DOHH2 (cell line): ENCODE measurements around the gene ZSWIM5.

ENCODE experiments used
- H3F3A ChIP-seq: fragments of 200-600 bp; sonication (generic), shearing (Covaris generic); 2 replicates; pipeline ENCODE4 v1.6.0; 2016; ENCODE audit warnings: antibody characterized with exemption, mild to moderate bottlenecking; ENCODE audit not compliant: control insufficient read depth, insufficient read depth
- H3K27ac ChIP-seq: fragments of 200-600 bp; sonication (generic); 2 replicates; pipeline ENCODE4 v1.5.1; 2014; ENCODE audit warnings: low read depth, mild to moderate bottlenecking, low read length, moderate library complexity
- H3K27me3 ChIP-seq: fragments of 200-600 bp; sonication (generic); 2 replicates; pipeline ENCODE4 v1.6.1; 2014; ENCODE audit warnings: mild to moderate bottlenecking, low read length, mixed read lengths; ENCODE audit not compliant: control insufficient read depth
- H3K36me3 ChIP-seq: fragments of 200-600 bp; sonication (generic); 2 replicates; pipeline ENCODE4 v1.6.1; 2014; ENCODE audit warnings: mild to moderate bottlenecking, low read length, moderate library complexity, mixed read lengths; ENCODE audit not compliant: control insufficient read depth
- H3K4me1 ChIP-seq: fragments of 200-600 bp; sonication (generic); 2 replicates; pipeline ENCODE4 v1.6.1; 2014; ENCODE audit warnings: mild to moderate bottlenecking, low read length, mixed read lengths; ENCODE audit not compliant: control insufficient read depth
- H3K4me2 ChIP-seq: fragments of 200-600 bp; sonication (generic); 2 replicates; pipeline ENCODE4 v1.6.0; 2014; ENCODE audit warnings: mild to moderate bottlenecking, low read length, moderate library complexity
- H3K4me3 ChIP-seq: fragments of 200-600 bp; sonication (generic); 2 replicates; pipeline ENCODE4 v1.5.1; 2014; ENCODE audit warnings: mild to moderate bottlenecking, low read length, mixed read lengths
- H3K79me2 ChIP-seq: fragments of 200-600 bp; sonication (generic); 2 replicates; pipeline ENCODE4 v1.6.1; 2014; ENCODE audit warnings: mild to moderate bottlenecking, low read length, mixed read lengths; ENCODE audit not compliant: control insufficient read depth
- H3K9me2 ChIP-seq: fragments of 200-600 bp; sonication (generic); replicated peaks from 2 replicates; pipeline ENCODE4 v1.6.1; 2014; ENCODE audit warnings: mild to moderate bottlenecking, low read length, mixed read lengths; ENCODE audit not compliant: control insufficient read depth
- H3K9me3 ChIP-seq: fragments of 200-600 bp; sonication (generic); 2 replicates; pipeline ENCODE4 v1.6.1; 2014; ENCODE audit warnings: antibody characterized with exemption, low read length, mixed read lengths; ENCODE audit not compliant: control insufficient read depth, insufficient read depth
- H4K20me1 ChIP-seq: fragments of 200-600 bp; sonication (generic); 2 replicates; pipeline ENCODE4 v1.6.0; 2014; ENCODE audit warnings: low read depth, mild to moderate bottlenecking, antibody characterized with exemption, low read length, moderate library complexity; ENCODE audit not compliant: control insufficient read depth, insufficient read depth
- EZH2phosphoT487 ChIP-seq: fragments of 200-600 bp; sonication (generic); IDR thresholded peaks from 2 replicates; pipeline ENCODE4 v1.6.1; 2017; ENCODE audit warnings: borderline replicate concordance, mild to moderate bottlenecking, antibody characterized with exemption, low read length, moderate library complexity, mixed read lengths
- TF ChIP-seq, protein P1 (sequence below): fragments of 200-600 bp; sonication (generic); IDR thresholded peaks from one replicate; pipeline ENCODE4 v1.5.1; 2014; ENCODE audit warnings: antibody characterized with exemption, mild to moderate bottlenecking, low read depth, low read length; ENCODE audit not compliant: poor library complexity, severe bottlenecking

ZSWIM5 gene

DNA sequence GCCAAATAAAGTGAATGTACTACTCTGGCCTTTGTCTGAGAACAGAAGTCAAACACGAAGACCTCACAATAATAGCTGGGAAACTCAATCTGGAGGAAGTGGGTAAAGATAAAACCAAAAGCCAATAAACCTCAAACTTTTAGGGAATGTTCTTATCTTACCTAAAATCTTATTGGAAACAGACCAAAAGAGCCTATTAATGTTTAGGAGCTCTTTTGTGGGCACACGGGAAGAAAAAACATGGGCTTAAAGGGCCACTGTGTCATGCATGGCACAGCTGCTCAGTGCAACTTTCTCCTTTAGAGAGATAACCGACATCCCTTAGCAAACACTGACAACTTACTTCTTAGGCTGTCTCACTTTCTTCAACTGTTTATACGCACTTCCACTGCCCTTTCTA lies 236.1 kb downstream of the ZSWIM5 start:
- H3K27me3 ChIP-seq, result no peaks in the 10 kb centered on the region
- H3K9me2 ChIP-seq, result no peaks in the 10 kb centered on the region
- H4K20me1 ChIP-seq, result no peaks in the 10 kb centered on the region
- peaks cover 12% of the 10 kb centered on the region for H3K79me2 ChIP-seq
- H3K4me1 ChIP-seq, result no peaks in the 10 kb centered on the region
- no peak for TF ChIP-seq EZH2phosphoT487
- TF ChIP-seq, protein P1, sequence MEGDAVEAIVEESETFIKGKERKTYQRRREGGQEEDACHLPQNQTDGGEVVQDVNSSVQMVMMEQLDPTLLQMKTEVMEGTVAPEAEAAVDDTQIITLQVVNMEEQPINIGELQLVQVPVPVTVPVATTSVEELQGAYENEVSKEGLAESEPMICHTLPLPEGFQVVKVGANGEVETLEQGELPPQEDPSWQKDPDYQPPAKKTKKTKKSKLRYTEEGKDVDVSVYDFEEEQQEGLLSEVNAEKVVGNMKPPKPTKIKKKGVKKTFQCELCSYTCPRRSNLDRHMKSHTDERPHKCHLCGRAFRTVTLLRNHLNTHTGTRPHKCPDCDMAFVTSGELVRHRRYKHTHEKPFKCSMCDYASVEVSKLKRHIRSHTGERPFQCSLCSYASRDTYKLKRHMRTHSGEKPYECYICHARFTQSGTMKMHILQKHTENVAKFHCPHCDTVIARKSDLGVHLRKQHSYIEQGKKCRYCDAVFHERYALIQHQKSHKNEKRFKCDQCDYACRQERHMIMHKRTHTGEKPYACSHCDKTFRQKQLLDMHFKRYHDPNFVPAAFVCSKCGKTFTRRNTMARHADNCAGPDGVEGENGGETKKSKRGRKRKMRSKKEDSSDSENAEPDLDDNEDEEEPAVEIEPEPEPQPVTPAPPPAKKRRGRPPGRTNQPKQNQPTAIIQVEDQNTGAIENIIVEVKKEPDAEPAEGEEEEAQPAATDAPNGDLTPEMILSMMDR, result no peak
- no peak overlapping the region for H3K4me2 ChIP-seq
- no peaks in the 10 kb centered on the region for H3F3A ChIP-seq
- no peak overlapping the region for H3K27ac ChIP-seq
- H3K4me3 ChIP-seq, result no peak overlapping the region
- H3K36me3 ChIP-seq, result peaks cover 43% of the 10 kb centered on the region
- no peaks in the 10 kb centered on the region for H3K9me3 ChIP-seq
